Measurements from ENCODE around the gene DET1. TPM values are rescaled to one million over a fixed set of nuclear protein-coding genes. Genes with fewer than 3 reads are reported as not detected.
"Not testable (repeated sequence)": the region's sequence is repeated elsewhere in the genome, so short reads cannot be mapped to it uniquely, and the experiment has no call there.

Gene DET1
- polyA plus RNA-seq (ENCODE audit: insufficient read length in 3 of 3): 10 to 100 TPM; 12.2 to 15.4 (median 15.0) TPM

DNA sequence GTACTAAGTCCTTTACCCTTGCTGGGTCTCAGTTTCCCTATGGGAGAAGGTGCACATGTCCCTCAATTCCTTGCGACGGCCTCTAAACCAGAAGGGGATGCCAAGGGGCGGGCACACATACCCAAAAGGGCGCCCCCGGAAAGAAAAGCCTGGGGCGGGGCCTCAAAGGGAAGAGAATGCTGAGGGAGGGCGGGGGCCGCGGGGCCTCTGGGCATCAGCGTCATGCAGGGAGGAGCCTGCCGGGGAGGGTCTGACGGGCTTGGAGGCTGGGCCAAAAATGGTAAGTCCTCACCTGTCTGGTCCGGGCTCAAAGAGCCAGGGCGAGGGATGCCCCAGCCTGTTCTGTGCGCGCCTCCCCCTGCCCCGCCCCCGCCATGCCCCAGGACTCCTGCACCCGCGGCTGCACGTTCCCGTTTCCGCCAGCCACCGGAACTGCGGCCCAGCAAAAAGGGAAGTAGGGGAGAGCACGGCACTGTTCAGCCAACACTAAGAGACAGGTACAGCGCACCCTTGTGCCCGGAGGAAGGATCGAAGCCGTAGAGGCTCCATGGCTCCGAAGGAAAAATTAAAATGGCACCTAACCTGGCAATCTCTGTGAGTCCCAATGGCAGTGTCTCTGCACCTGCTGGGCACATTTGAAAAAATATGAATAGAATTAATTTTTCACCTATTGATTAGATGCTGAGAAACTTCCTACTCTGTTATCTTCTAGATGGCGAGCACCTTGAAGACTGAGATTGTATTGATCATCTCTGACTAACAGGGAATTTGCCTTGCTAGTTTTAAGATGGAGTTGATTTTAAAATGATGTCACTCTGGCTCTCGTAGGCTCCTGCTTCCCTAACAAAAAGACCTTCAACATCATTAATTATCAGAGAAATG lies at the start of gene DET1:
Gene DET1, minus strand, starts transcription at position 434 of the 882 bp plus-strand sequence. CDS start 14,976 bp downstream, outside the sequence.
- peak; percentile 73 to 88 (median 81) for DNase-seq (ENCODE audit: low read depth in 3 of 3, low spot score in 2 of 3)

GRCh38 chr15:88591384-88591783 lies 44.9 kb upstream of the DET1 start:
- no peak for DNase-seq (ENCODE audit: low read depth in 3 of 3, low spot score in 2 of 3)

- DNase-seq (ENCODE audit: low read depth in 3 of 3, low spot score in 2 of 3): no peak
Observed at GRCh38 chr15:88590759-88591158, 44.3 kb upstream of the DET1 start.

GRCh38 chr15:88586401-88587162 lies 40.1 kb upstream of the DET1 start:
- no peak for DNase-seq (ENCODE audit: low read depth in 3 of 3, low spot score in 2 of 3)

DNA sequence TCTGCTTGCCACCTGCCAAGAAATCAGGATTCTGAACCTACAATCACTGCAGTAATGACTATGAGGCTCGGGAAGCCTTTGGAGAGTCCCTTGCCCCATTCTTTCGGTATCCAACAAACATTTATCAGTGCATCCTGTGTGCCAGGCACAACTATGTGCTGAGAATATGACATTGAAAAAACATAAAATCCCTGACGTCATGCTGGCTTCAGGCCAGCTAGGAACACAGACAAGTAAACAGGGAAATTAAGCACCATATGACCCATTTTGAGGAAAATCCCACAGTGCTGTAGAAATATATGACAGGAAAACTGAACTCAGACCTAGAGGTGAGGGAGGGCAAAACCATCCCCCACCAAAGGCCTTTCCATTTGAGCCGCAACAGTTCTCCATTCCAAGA lies 34.1 kb upstream of the DET1 start:
- DNase-seq (ENCODE audit: low read depth in 3 of 3, low spot score in 2 of 3): no peak

GRCh38 chr15:88579322-88579721 lies 32.8 kb upstream of the DET1 start:
- no peak for DNase-seq (ENCODE audit: low read depth in 3 of 3, low spot score in 2 of 3)

DNA sequence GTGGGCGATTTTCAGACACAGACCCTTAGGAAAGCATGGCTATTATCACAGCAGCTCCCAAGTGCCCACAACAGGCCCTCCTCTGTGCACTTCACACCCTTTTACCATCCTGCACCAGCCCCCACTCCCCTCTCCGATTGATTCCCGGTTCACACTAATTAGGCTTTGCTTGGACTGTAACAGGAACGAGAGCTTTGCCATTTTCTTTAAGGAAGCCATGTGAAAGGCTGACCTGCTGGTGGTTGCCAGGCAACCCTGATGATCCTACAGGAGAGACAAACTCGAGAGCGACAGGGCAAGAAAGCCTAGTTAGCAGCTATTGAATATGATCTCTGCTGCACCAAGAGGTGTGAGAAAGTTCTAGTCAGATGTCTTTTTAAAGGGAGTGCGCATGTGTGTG lies 28.2 kb upstream of the DET1 start:
- DNase-seq (ENCODE audit: low read depth in 3 of 3, low spot score in 2 of 3): no peak

DNA sequence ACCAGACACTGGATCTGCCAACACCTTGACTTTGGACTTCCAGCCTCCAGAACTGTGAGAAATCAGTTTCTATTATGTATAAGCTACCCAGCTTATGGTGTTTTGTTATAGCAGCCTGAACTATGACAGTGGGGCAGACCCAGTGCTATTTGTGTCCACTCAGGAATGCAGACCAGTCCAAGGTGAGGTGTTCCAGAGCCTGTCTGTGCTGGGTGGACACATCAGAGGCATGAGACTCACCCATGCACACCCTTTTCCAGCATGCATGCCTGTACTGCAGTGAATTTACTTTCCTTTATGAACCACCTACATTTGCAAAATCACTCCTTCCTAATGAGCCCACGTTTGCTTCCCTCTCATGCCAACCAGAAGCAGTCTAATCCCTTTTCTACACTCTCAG lies 27.6 kb upstream of the DET1 start:
- DNase-seq (ENCODE audit: low read depth in 3 of 3, low spot score in 2 of 3): no peak

GRCh38 chr15:88571852-88572259 lies 25.4 kb upstream of the DET1 start:
- no peak for DNase-seq (ENCODE audit: low read depth in 3 of 3, low spot score in 2 of 3)

DNA sequence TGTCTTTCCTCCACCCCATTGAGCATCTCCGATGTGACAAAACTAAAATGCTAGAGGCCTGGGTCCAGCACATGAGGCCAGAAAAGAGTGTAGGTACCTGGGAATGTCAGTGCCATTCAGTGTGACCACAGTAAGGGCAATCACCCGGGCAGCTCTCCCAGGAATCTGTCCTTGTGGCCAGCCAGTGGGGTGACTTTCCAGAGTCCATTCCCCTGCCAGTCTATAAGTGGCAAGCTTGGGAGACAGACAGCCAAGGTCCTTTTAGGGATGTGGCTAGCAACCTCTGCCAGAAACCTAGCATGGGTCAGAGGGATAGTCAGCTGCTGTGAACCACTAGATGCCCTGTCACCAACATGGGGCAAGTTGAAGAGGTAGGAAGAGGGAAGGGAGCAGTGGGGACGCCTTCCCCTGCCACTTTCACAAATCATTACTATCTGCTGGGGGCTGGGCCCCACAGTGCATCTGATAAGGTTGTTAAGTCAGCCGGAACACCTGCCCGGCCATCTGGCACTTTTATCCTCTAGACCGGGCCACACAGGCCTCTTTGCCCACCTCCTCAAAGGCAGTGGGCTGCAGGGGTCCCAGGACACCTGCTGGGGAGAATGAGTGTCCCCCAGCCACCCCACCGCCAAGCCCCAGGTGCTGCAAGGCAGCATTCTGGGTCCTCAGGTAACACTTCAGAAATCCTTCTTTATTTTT lies 24.8 kb upstream of the DET1 start:
- DNase-seq (ENCODE audit: low read depth in 3 of 3, low spot score in 2 of 3): no peak

GRCh38 chr15:88568589-88568988 lies 22.1 kb upstream of the DET1 start:
- DNase-seq (ENCODE audit: low read depth in 3 of 3, low spot score in 2 of 3): no peak

- DNase-seq (ENCODE audit: low read depth in 3 of 3, low spot score in 2 of 3): no peak
Observed at GRCh38 chr15:88564741-88565140, 18.3 kb upstream of the DET1 start.

GRCh38 chr15:88563638-88564037 lies 17.2 kb upstream of the DET1 start:
- no peak for DNase-seq (ENCODE audit: low read depth in 3 of 3, low spot score in 2 of 3)

DNA sequence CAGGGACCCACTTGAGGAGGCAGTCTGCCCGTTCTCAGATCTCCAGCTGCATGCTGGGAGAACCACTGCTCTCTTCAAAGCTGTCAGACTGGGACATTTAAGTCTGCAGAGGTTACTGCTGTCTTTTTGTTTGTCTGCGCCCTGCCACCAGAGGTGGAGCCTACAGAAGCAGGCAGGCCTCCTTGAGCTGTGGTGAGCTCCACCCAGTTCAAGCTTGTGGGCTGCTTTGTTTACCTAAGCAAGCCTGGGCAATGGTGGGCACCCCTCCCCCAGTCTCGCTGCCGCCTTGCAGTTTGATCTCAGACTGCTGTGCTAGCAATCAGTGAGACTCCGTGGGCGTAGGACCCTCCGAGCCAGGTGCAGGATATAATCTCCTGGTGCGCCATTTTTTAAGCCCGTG lies 13.1 kb upstream of the DET1 start:
- DNase-seq (ENCODE audit: low read depth in 3 of 3, low spot score in 2 of 3): not testable (repeated sequence)

GRCh38 chr15:88558026-88558425 lies 11.5 kb upstream of the DET1 start:
- not testable (repeated sequence) for DNase-seq (ENCODE audit: low read depth in 3 of 3, low spot score in 2 of 3)

GRCh38 chr15:88548009-88548408 lies 1.5 kb upstream of the DET1 start:
- DNase-seq (ENCODE audit: low read depth in 3 of 3, low spot score in 2 of 3): not testable (repeated sequence)

- DNase-seq (ENCODE audit: low read depth in 3 of 3, low spot score in 2 of 3): not testable (repeated sequence)
Observed at GRCh38 chr15:88545578-88546247, 768 bp downstream of the DET1 start.

DNA sequence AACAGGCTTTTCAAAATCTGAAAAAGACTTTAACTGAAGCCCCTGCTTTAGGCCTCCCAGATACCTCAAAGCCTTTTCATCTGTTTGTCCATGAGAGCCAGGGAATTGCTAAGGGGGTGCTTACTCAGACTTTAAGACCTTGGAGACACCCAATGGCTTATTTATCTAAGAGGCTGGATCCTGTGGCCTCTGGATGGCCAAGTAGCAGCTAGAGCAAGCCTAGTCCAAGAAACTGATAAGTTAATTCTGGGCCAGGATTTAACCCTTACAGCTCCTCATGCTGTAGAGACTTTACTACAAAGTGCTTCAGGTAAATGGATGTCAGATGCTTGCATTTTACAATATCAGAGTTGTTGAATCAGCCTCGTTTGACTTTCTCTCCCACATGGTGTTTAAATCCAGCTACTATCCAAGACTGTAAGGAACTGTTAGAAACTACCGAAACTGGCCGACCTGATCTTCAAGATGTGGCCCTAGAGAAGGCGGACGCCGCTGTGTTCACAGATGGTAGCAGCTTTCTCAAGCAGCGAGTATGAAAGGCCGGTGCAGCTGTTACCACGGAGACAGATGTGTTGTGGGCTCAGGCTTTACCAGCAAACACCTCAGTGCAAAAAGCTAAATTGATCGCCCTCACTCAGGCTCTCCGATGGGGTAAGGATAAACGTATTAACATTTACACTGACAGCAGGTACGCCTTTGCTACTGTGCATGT lies 3.3 kb downstream of the DET1 start:
- no peak for DNase-seq (ENCODE audit: low read depth in 3 of 3, low spot score in 2 of 3)

DNA sequence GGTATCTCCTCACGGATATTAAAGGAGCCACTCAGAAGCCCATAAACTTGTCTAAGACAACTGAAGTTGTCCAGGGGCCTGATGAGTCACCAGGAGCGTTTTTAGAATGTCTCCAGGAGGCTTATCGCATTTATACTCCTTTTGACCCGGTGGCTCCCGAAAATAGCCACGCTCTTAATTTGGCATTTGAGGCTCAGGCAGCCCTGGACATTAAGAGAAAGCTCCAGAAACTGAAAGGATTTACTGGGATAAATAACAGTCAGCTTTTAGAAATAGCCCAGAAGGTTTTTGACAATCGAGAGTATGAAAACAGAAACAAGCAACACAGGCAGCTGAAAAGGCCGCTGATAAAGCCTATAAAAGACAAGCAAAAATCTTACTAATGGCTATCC lies 4.1 kb downstream of the DET1 start:
- no peak for DNase-seq (ENCODE audit: low read depth in 3 of 3, low spot score in 2 of 3)
